ENCODE measurements around the gene PADI3. TPM values are rescaled to one million over a fixed set of nuclear protein-coding genes. Genes with fewer than 3 reads are reported as not detected.

Gene PADI3
- total and polyA plus RNA-seq, 2 of the 13 experiments (the other 11 are each of a cell fraction or from before 2014, with no cell fraction given) = not detected

GRCh38 chr1:17251246-17251645 is 2.3 kb downstream of the PADI3 start:
- H3K27ac ChIP-seq (ENCODE audit: extremely low read length, insufficient read depth, low read length) = no peak overlapping the region
- intact Hi-C loops (cut with micrococcal nuclease; ENCODE audit: unreplicated experiment) = no loop called here
- H4K20me1 ChIP-seq (ENCODE audit: insufficient read depth, low read length) = no peaks in the 10 kb centered on the region
- POLR2A ChIA-PET = no interaction called here
- no TSS peak for BruUV-seq (replicated peaks)
- H2AFZ ChIP-seq (ENCODE audit: low read length) = no peak overlapping the region
- 4% methylated on average over 5 of the region's 5 CpGs for WGBS (ENCODE audit: low lambda C conversion rate)
- no peaks in the 10 kb centered on the region for H3K9me3 ChIP-seq (ENCODE audit: low read length)
- peaks cover 0 to 33% of the 10 kb centered on the region in 2 experiments; a peak in 3 of 5 replicates for H3K27me3 ChIP-seq (ENCODE audit: control insufficient read depth in 1 of 2, insufficient read depth in 2 of 2, low read length in 2 of 2)
- ATAC-seq (no peak), FAIRE-seq (no peak), DNase-seq (ENCODE audit: low spot score) (no peak)
- no peak overlapping the region for H3K4me3 ChIP-seq (replicated peaks in 1 of 3; ENCODE audit: insufficient read depth in 1 of 3, low read depth in 2 of 3, low read length in 3 of 3)
- H3K79me2 ChIP-seq (ENCODE audit: insufficient read depth, low read length) = no peaks in the 10 kb centered on the region
- no peaks in the 10 kb centered on the region for H3K36me3 ChIP-seq (replicated peaks in 1 of 2; ENCODE audit: control insufficient read depth in 1 of 2, insufficient read depth in 2 of 2, low read length in 2 of 2)
- no peaks in the 10 kb centered on the region for H3K4me1 ChIP-seq (ENCODE audit: insufficient read depth, low read length)
- CTCF ChIA-PET (ENCODE audit: low intra/inter-chr PET ratio, low total read pairs) = no interaction called here
- in situ Hi-C loops (cut with HindIII; ENCODE audit: extremely low pct_ligation_motif_present, low pct_unique_long_range_greater_than_20kb) = no loop called here
- TF ChIP-seq THAP11 (CRISPR knock-in tag; IDR thresholded peaks at IDR 0.05) (no peak), ZNF33A (CRISPR knock-in tag; IDR thresholded peaks at IDR 0.05; ENCODE audit: borderline replicate concordance) (no peak), ZNF10 (CRISPR knock-in tag; IDR thresholded peaks at IDR 0.05; ENCODE audit: borderline replicate concordance, low read depth) (no peak), ZNF512B (CRISPR knock-in tag; IDR thresholded peaks at IDR 0.05; ENCODE audit: borderline replicate concordance) (no peak), ZNF629 (CRISPR knock-in tag; conservative IDR thresholded peaks at IDR 0.05) (no peak), ZNF850 (CRISPR knock-in tag; conservative IDR thresholded peaks at IDR 0.05) (no peak), IRF1 (CRISPR knock-in tag; IDR thresholded peaks at IDR 0.05; ENCODE audit: low read depth) (no peak), ZNF580 (CRISPR knock-in tag; IDR thresholded peaks at IDR 0.05; ENCODE audit: borderline replicate concordance, low read depth) (no peak)
- no peak overlapping the region for H3K9ac ChIP-seq (ENCODE audit: insufficient read depth, low read depth, low read length)
- no peak overlapping the region for H3K4me2 ChIP-seq (ENCODE audit: low read depth, low read length)

Measured in HepG2 (cell line).